ENCODE results near the gene FGF8.

Gene FGF8

DNA sequence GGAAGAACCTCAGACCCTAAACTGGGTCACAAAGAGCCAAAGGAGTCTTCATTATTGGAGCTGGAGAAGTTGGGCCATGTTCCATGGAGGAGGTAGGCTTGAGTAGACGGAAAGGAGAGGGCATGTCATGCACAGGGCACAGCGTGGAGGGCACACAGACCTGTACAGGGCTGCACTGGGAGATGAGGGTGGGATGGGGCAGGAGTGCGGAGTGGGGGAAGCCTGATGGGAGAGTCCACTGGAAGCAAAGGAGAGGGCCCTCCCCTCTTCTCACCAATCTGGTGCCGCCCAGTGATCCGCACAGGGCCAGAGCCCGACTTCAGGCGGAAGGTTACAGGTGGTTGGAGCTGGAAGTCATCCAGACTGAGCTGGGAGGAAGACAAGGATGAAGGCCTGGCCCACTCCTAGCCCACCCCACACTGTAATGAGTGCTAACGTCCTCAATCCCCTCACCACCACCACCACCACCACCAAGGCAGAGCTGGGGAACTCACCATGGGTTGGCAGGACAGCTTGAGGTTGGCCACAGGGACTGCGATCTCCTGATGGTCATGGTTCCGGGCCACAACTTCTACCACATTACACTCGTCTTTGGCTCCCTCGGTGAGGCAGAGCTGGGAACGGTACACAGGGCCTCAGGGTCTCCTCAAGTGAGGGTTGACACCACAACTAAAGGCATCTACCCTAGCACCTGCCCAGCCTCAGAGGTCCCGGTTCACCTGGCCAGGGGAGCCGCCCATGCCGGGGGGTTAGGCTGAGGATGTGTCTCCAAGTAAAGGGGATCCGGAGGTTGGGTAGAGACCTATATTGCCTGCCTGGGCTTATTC, 6.3 kb upstream of the FGF8 start:
- DNase-seq (ENCODE audit: low read depth): no peak

GRCh38 chr10:101781655-101781983, 5.7 kb upstream of the FGF8 start:
- DNase-seq (ENCODE audit: low read depth): no peak

GRCh38 chr10:101780818-101781654, 5.1 kb upstream of the FGF8 start:
- peak; percentile 57 for DNase-seq (ENCODE audit: low read depth)

GRCh38 chr10:101780187-101780817, 4.4 kb upstream of the FGF8 start:
- no peak for DNase-seq (ENCODE audit: low read depth)

DNA sequence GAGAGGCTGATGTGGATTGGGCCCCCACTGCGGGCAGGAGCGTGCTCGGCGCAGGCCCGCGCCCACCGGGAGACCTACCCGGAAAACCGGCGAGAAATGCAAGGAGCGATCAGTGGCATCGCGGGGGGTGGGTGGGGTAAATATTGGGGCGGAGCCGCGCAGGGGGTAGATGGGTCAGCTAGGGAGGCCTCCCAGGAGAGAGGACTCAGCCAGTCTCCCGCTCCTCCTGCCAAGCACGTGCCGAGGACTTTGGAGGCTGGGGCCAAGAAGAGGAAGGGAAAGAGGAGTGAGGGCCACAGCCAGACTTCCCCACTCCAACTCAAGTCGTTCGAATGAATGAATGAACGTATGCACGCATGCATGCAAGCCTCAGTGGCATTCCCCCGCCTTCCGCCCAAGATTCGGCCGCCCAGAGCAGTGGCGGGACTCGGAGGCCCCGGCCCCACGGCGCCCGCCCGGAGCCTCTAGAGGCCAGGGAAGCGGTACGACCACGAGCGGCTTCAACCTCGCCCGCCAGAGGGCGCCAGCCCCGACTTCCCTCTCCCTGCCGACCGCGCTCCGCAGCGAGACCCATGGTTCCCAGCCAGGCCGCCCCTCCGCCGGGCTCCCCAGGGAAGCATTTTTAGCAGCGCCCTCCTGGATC, 3.8 kb upstream of the FGF8 start:
- DNase-seq (ENCODE audit: low read depth): peak; percentile 71

GRCh38 chr10:101778781-101779543, 3.0 kb upstream of the FGF8 start:
- DNase-seq (ENCODE audit: low read depth): no peak

DNA sequence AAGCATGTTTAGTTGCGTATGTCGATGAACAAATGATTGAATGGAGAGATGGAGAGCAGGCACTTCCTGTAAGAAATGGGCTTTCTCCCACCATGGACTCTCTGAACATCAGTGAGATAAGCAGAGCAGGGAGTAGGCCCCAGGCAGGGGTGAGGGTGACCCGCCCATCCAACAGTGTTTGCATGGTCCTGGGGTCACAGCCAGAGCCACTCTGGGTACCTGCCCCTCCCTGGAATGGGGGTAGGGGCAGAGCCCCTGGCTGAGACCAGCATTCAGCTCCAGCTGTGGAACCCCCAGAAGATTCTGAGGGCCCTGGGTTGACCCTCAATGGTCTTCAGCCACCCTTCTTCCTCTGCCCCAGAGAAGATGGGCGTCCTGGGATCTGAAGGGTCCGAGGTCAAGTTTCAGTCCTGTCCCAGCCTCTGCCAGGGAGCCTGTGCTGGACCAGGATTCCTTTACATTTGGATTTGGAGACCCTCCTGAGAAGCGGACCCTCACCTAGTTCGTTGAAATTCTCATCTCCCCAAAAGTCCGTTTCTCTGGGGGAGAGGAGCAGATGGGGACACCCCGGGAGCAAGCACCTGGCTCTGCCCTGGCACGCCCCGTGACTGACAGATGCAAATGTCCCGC, 2.4 kb upstream of the FGF8 start:
- no peak for DNase-seq (ENCODE audit: low read depth)

DNA sequence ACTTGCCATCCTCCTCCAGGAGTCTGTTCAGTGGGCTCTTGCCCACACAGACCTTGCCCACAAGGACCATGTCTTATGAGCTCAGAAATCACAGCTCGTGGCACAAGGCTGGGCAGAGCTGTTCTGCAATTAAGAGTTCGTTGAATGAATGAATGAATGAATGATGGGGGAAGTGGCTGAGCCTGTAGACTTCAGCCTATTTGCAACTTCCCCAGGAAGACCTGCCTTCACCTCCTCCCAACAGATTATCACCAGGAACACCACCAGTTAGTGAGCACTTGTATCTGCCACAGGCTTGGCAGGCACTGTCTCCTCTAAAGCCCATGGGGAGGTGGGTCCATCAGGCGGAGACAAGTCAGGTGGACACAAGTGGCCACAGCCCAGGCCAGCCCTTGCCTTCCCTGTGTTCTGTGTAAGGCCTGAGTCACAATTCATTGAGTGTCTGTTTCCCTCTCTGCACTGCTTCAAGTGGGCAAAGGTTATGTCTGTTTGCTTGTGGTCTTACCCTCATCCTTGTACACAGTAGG, 1.8 kb upstream of the FGF8 start:
- DNase-seq (ENCODE audit: low read depth): no peak

DNA sequence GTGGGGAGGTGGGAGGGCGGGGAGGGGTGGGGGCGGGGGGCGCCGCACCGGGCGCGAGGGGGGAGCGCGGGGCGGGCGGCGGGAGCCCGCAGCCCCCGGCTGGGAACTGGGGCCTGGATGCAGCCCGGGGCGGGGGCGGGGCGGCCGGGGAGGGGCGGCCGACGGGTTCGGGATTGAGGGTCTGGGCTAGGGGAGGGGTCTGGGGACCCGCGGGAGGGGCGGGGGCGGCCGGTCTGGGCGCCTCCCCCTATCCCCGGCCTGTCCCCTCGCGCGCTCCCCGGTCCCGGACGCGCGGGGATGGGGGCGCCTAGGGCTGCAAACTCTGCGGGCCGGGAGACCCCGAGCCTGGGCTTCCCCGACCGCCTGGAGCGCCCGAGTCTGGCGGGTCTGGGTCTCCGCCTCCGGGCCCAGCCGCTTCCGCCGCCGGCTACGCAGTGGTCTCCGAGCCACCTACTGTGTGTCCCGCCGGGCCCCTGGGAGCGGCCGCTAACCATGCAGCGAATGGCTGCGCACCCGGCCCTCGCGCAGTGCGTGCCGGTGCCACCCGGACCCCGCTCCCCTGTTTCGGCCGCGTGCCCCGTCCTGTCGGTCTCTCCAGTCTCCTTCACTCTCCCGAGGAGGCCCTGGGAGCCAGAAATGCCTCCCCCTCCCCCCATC, 375 bp upstream of the FGF8 start:
- no peak for DNase-seq (ENCODE audit: low read depth)

- DNase-seq (ENCODE audit: low read depth): no peak
Measured at GRCh38 chr10:101774589-101775272, 1.2 kb downstream of the FGF8 start.

- no peak for DNase-seq (ENCODE audit: low read depth)
Measured at GRCh38 chr10:101773923-101774588, 1.9 kb downstream of the FGF8 start.

- no peak for DNase-seq (ENCODE audit: low read depth)
Measured at GRCh38 chr10:101772895-101773761, 2.8 kb downstream of the FGF8 start.

GRCh38 chr10:101772017-101772894, 3.7 kb downstream of the FGF8 start:
- no peak for DNase-seq (ENCODE audit: low read depth)

DNA sequence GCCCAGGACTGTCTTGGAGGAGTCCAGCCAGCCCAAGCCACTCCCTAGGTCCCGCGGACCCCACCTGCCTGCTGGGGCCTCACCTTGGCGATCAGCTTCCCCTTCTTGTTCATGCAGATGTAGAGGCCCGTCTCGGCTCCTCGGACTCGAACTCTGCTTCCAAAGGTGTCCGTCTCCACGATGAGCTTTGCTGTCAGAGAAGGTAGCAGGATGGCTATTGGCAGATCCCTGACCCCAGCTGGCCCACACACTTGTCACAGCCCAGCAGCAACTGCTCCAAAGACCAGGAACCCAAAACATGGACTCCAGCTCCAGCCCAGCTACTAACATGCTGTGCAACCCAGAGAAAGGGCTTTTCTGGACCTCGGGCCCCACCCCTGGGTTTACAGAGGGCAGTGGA, 4.5 kb downstream of the FGF8 start:
- DNase-seq (ENCODE audit: low read depth): no peak

GRCh38 chr10:101770331-101771215, 5.3 kb downstream of the FGF8 start:
- DNase-seq (ENCODE audit: low read depth): no peak

DNA sequence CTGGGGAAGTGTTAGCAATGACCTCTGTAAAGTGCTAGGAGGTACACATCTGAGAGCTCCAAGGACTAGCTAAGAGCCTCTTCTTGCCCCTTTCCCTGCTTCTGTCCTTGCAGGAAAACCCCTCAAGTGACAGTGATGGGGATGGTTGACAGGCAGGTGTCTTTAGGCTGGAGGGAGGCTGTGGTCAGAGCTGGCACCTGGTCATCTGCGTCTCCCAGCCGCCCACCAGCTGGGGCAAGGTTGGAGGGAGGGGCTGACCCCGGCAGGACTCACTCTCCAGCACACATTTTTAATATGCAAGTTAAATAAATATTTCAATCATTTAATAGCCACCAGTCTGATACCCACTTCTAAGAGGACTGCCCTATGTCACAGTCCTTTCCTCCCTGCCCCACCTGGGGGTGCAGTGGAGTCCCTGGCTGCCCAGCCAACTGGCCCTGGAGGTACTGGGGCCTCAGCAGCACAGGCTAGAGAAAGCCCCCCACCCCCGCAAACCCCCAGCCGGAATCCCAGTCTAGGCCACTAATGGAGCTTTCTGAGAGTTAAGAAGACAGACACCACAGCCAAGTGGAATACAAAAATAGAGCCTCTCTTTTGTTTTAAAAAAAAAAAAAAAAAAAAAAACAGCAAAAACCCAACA, 6.3 kb downstream of the FGF8 start:
- no peak for DNase-seq (ENCODE audit: low read depth)
